Measurements from ENCODE around the gene SLC38A11. TPM values are rescaled to one million over a fixed set of nuclear protein-coding genes. Genes with fewer than 3 reads are reported as not detected.

The SLC38A11 gene
- total RNA-seq, 1 experiment from 2014 or later = not detected

DNA sequence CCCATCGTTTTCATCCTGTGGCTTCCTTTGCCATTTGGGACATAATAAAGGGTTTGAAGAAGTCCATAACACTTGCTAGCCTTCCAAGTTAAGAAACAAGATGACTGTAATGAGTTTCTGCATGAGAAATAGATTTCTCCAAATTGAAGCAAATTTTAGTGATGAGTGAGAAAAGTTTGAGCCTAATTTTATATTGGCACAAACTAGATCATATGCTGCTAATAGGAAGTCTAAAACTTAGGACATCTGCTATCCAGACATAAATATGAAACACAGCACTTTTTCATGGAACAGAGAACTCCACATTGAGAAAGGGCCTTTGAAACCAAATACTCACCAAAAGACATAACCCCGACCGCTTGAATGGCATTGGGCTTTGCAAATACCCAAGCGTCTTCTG, 39.8 kb downstream of the SLC38A11 start:
- DNase-seq (ENCODE audit: low spot score) = no peak

GRCh38 chr2:164913640-164914350, 41.5 kb downstream of the SLC38A11 start:
- peak; percentile 23 for DNase-seq (ENCODE audit: low spot score)

GRCh38 chr2:164913011-164913410, 42.3 kb downstream of the SLC38A11 start:
- no peak for DNase-seq (ENCODE audit: low spot score)

DNA sequence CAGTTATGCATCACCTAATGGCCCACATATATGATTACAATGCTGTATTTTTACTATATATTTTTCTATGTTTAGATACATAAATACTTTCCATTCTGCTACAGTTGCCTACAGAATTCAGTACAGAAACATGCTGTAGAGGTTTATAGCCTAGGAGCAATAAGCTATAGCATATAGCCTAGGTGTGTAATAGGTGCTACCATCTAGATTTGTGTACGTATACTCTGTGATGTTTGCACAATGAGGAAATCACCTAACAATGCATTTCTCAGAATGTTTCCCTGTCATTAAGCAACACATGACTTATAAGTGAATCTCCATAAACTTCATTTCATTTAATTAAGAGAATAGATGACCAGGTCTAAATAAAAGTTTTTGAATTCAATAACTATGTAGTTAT, 43.5 kb downstream of the SLC38A11 start:
- no peak for DNase-seq (ENCODE audit: low spot score)

GRCh38 chr2:164910101-164910899, 45.0 kb downstream of the SLC38A11 start:
- DNase-seq (ENCODE audit: low spot score) = peak; percentile 75

- DNase-seq (ENCODE audit: low spot score) = no peak
Observed at GRCh38 chr2:164906947-164907346, 48.4 kb downstream of the SLC38A11 start.

- DNase-seq (ENCODE audit: low spot score) = no peak
Observed at GRCh38 chr2:164905307-164905706, 50.0 kb downstream of the SLC38A11 start.

- DNase-seq (ENCODE audit: low spot score) = peak; percentile 44
Observed at GRCh38 chr2:164903951-164904350, 51.4 kb downstream of the SLC38A11 start.

GRCh38 chr2:164903204-164903603, 52.1 kb downstream of the SLC38A11 start:
- peak; percentile 73 for DNase-seq (ENCODE audit: low spot score)

DNA sequence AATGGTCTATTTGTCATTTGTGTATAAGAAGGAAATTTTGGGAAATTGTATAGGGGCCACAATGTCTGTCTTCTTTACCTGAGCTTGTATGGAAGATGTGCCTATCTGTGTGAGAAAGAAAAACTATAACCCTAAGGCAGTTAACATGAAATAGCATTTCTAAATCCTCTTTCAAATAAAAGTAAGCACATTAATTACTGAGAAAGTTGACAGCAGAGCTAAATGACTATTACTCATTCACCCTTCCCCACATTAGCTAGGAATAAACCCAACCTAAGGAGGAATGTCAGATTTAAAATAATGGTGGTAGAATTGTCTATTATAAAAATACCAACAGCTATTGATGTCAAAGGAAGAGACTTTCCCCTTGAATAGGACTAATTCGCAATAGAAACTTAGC, 56.2 kb downstream of the SLC38A11 start:
- DNase-seq (ENCODE audit: low spot score) = peak; percentile 40

DNA sequence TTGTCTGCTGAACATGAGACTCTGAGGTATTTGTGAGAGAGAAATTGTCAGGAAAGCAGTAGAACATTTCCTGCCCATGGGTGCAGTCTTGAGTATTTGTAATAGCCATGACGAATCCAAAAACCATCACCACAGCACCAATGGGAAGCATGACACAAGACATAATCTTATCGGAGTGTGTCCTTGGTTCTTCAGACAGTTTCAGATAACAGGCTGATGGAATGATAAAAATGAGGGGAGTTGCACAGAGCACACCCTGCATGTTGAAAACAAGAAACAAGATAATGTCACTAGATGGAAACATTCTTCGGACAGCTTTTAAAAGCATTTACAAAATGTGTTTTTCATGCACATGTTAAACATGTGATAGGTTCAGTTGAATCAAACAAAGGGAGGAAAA, 56.9 kb downstream of the SLC38A11 start:
- peak; percentile 85 for DNase-seq (ENCODE audit: low spot score)

DNA sequence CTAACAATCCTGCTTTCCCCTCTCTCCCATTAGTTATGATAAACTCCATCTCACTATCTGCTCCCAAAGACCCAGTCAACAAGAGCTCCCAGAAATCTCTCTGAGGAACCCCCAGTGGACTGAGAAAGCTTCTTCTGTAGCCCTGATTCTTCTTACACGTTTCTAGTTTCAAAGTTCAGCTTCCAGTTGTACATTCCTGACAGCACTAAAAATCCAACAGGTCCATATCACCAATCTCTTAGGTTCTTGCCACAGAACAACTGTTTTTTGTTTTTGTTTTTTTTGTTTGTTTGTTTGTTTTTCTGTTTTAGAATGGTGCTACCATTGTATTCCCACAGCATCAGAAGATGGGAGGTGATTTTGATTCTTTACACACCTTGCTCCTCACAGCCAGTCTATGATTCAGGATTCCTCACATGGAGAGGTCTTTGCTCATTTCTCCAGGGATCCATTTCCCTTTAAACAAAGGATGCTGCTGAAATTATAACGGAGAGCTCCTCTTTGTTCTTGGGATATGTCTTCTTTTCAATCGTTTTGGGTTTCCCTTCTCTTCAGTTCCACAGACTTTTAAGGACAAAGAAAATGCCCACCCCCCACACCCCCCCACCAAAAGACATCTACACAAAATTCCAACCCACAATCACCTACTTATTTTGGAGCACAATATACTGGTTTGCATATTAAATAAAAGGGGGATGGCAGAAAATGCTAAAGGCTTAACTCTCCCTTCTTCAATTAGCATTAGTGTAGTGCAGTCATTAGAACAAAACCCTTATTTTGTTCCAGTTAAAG, 57.7 kb downstream of the SLC38A11 start:
- no peak for DNase-seq (ENCODE audit: low spot score)

- DNase-seq (ENCODE audit: low spot score) = peak; percentile 87
Observed at GRCh38 chr2:164896634-164897355, 58.5 kb downstream of the SLC38A11 start.

DNA sequence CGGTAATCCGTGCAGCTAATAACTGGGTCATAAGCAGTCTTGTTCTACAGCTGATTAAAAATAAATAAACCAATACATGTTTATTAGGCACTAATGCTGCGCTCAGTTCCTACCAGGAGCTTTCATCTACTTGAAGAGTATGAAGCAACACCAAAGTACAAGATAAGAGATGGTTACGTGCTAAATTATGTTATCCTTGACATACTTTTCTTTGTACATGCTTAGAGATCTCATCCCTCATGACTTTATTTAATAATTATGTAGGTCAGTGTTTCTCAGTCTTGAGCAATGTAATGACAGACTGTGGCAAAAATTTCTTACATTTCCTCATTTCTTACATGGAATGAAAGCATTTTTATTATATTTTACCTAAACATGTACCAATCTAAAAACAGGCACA, 59.1 kb downstream of the SLC38A11 start:
- no peak for DNase-seq (ENCODE audit: low spot score)

DNA sequence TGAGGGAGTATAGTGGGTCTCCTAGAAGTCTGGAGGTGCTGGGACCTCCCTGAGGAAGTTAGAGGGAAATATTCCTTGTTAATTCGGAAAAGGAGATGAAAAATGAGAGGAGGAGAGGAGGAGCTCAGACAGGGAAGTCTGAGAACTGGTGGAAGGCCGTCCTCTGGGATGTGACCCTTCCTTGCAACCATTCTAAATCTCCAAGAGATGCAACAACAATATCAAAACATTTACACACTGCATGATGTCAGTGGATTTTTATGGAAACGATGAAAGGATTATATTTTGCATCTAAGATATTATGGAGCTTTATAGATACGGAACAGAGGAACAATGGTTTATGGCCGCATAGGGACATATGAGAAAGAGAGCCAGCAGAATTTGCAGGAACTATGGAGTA, 63.9 kb downstream of the SLC38A11 start:
- DNase-seq (ENCODE audit: low spot score) = no peak

DNA sequence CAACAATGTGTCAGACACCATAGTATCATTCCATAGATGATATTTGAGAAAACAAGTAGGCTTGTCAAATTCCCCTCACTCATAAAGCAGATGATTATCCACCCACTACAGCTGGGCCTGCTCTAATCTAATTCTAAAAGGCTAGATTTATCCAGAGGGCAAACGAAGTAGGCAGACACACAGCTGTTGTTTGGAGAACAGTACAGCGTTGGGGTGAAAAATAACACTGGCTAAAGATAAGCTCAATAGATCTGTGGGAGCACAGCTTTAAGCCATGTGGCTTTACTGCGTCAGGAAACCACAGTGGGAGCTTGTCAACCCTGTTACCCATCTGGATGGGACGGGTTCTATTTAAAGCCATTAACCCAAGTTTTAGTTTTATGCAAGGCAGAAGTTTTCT, 64.8 kb downstream of the SLC38A11 start:
- no peak for DNase-seq (ENCODE audit: low spot score)

GRCh38 chr2:164888592-164888991, 66.7 kb downstream of the SLC38A11 start:
- no peak for DNase-seq (ENCODE audit: low spot score)

- no peak for DNase-seq (ENCODE audit: low spot score)
Observed at GRCh38 chr2:164887434-164888144, 67.7 kb downstream of the SLC38A11 start.

- DNase-seq (ENCODE audit: low spot score) = no peak
Observed at GRCh38 chr2:164882276-164882675, 73.0 kb downstream of the SLC38A11 start.

GRCh38 chr2:164881524-164881923, 73.8 kb downstream of the SLC38A11 start:
- DNase-seq (ENCODE audit: low spot score) = no peak

GRCh38 chr2:164879901-164880535, 75.3 kb downstream of the SLC38A11 start:
- no peak for DNase-seq (ENCODE audit: low spot score)

All from A172 (cell line).